ENCODE measurements around the gene HAPLN3. TPM values are rescaled to one million over a fixed set of nuclear protein-coding genes. Genes with fewer than 3 reads are reported as not detected.

HAPLN3 gene
- total RNA-seq, 1 donor from 2014 or later, result 2.7 TPM

- H4K20me1 ChIP-seq (ENCODE audit: low read depth), result peaks cover 4% of the 10 kb centered on the region
- Mint-ChIP-seq H3K4me3 (no peak overlapping the region), H3K27ac (no peak overlapping the region), H3K36me3 (peaks cover 27% of the 10 kb centered on the region), H3K4me1 (peaks cover 19% of the 10 kb centered on the region), H3K9me3 (no peaks in the 10 kb centered on the region), H3K27me3 (ENCODE audit: insufficient read depth, low read depth) (no peaks in the 10 kb centered on the region)
- H3K4me1 ChIP-seq, result no peaks in the 10 kb centered on the region
- peak; percentile 89 for DNase-seq (ENCODE audit: low spot score)
- TF ChIP-seq CTCF (IDR thresholded peaks at IDR 0.05) (peak; percentile 95), EZH2 (IDR thresholded peaks at IDR 0.05) (no peak), EZH2phosphoT487 (IDR thresholded peaks at IDR 0.05) (no peak)
- H3K79me2 ChIP-seq (ENCODE audit: low read depth), result peaks cover 8% of the 10 kb centered on the region
- H3K36me3 ChIP-seq, result no peaks in the 10 kb centered on the region
- no peak overlapping the region for H3K4me3 ChIP-seq
- H3K9ac ChIP-seq, result no peak overlapping the region
- peaks cover 4% of the 10 kb centered on the region for H3F3A ChIP-seq (ENCODE audit: low read depth)
- no peak overlapping the region for H2AFZ ChIP-seq (replicated peaks)
- H3K9me3 ChIP-seq (ENCODE audit: low read depth), result no peaks in the 10 kb centered on the region
- no peak overlapping the region for H3K4me2 ChIP-seq
- H3K27ac ChIP-seq, result no peak overlapping the region
- no peaks in the 10 kb centered on the region for H3K27me3 ChIP-seq
Observed at GRCh38 chr15:88904624-88905327, 9.4 kb upstream of the HAPLN3 start.

GRCh38 chr15:88904257-88904623, 8.9 kb upstream of the HAPLN3 start:
- H3K9ac ChIP-seq, result no peak overlapping the region
- no peak overlapping the region for H3K4me3 ChIP-seq
- H2AFZ ChIP-seq (replicated peaks), result no peak overlapping the region
- TF ChIP-seq EZH2phosphoT487 (IDR thresholded peaks at IDR 0.05) (no peak), CTCF (IDR thresholded peaks at IDR 0.05) (no peak), EZH2 (IDR thresholded peaks at IDR 0.05) (no peak)
- no peak overlapping the region for H3K27ac ChIP-seq
- no peak for DNase-seq (ENCODE audit: low spot score)
- no peak overlapping the region for H3K4me3 Mint-ChIP-seq
- no peaks in the 10 kb centered on the region for H3K36me3 ChIP-seq
- peaks cover 4% of the 10 kb centered on the region for H3F3A ChIP-seq (ENCODE audit: low read depth)
- peaks cover 3% of the 10 kb centered on the region for H3K79me2 ChIP-seq (ENCODE audit: low read depth)
- H3K36me3 Mint-ChIP-seq, result peaks cover 25% of the 10 kb centered on the region
- peaks cover 4% of the 10 kb centered on the region for H4K20me1 ChIP-seq (ENCODE audit: low read depth)
- no peaks in the 10 kb centered on the region for H3K27me3 ChIP-seq
- H3K4me2 ChIP-seq, result no peak overlapping the region
- peaks cover 13% of the 10 kb centered on the region for H3K4me1 Mint-ChIP-seq
- H3K27ac Mint-ChIP-seq, result no peak overlapping the region
- no peaks in the 10 kb centered on the region for H3K9me3 Mint-ChIP-seq
- no peaks in the 10 kb centered on the region for H3K27me3 Mint-ChIP-seq (ENCODE audit: insufficient read depth, low read depth)
- H3K4me1 ChIP-seq, result no peaks in the 10 kb centered on the region
- no peaks in the 10 kb centered on the region for H3K9me3 ChIP-seq (ENCODE audit: low read depth)

- Histone ChIP-seq H3K36me3 (no peaks in the 10 kb centered on the region), H3K27me3 (no peaks in the 10 kb centered on the region), H2AFZ (replicated peaks) (no peak overlapping the region), H3K27ac (no peak overlapping the region), H3K4me2 (no peak overlapping the region), H3K9me3 (ENCODE audit: low read depth) (no peaks in the 10 kb centered on the region), H3K9ac (no peak overlapping the region), H3K4me3 (no peak overlapping the region), H4K20me1 (ENCODE audit: low read depth) (peaks cover 5% of the 10 kb centered on the region), H3F3A (ENCODE audit: low read depth) (peaks cover 8% of the 10 kb centered on the region), H3K79me2 (ENCODE audit: low read depth) (no peaks in the 10 kb centered on the region), H3K4me1 (peaks cover 7% of the 10 kb centered on the region)
- Mint-ChIP-seq H3K27me3 (ENCODE audit: insufficient read depth, low read depth) (peaks cover 1% of the 10 kb centered on the region), H3K9me3 (no peaks in the 10 kb centered on the region), H3K36me3 (peaks cover 21% of the 10 kb centered on the region), H3K27ac (no peak overlapping the region), H3K4me1 (peaks cover 16% of the 10 kb centered on the region), H3K4me3 (no peak overlapping the region)
- TF ChIP-seq CTCF (IDR thresholded peaks at IDR 0.05) (no peak), EZH2phosphoT487 (IDR thresholded peaks at IDR 0.05) (no peak), EZH2 (IDR thresholded peaks at IDR 0.05) (no peak)
- no peak for DNase-seq (ENCODE audit: low spot score)
Observed at GRCh38 chr15:88902846-88903245, 7.5 kb upstream of the HAPLN3 start.
